HG03025 (cell line): ENCODE measurements around the gene MSL1.
A peak's percentile ranks its signal among the peaks of the same experiment; 100 is the strongest.

Experiments
- ATAC-seq: cut with Tn5 transposase; IDR thresholded peaks from one replicate; pipeline ENCODE4 v1.9.1; 2021; ENCODE audit warnings: mild to moderate bottlenecking, moderate library complexity; ENCODE audit not compliant: unreplicated experiment, low FRiP score

Gene MSL1

GRCh38 chr17:40090237-40091119 is 31.3 kb upstream of the MSL1 start:
- ATAC-seq: no peak

DNA sequence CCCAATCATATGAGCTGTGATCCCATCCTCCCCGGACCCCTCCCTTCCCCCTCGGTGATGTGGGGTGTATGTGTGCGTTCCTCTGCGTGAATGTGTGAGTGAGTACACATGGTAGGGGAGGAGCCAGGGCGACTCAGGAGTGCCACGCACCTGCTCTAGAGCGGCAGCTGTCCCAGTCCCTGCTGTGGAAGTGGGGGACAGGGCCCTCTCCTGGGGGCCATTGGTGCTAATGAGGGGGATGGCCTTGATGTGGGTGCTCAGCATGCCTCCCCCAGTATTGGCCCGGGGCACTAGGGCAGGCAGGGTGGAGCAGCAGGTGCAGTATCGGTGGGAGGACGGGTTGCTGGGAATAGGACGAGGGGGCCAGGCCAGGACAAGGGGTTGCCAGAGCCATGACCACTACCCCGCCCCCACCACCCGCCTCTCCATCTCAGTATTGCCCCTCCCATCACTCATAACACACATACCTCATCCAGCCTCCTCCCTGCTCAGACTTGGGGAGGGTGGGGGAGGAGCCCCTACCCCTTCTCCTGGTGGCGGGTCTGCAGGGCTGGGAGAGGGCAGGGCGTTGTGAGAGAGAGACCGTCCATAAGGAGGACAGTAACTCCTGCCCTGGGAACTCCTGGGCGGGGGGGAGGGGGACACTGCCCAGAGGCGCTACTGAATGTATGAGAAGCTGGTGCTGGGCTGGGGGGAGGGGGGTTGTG is 29.9 kb upstream of the MSL1 start:
- no peak for ATAC-seq

DNA sequence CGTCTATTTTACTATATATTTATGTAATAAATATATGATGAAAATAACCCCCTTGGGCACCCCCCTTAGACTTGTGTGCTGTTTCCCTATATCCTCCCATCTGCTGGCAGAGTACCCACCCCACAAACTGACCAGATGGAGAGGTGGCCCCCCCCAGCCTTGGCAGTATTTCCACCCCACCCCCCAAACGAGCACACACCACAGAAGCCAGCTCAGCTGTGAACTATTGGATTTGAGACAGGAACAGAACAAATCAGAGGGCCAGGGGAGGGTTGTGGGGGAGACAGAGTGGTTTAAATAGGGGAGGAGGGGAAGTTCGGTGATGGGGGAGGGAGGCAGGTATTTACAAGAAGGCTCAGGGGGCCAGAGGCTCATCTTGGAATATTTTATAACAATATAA is 29.2 kb upstream of the MSL1 start:
- ATAC-seq: no peak

DNA sequence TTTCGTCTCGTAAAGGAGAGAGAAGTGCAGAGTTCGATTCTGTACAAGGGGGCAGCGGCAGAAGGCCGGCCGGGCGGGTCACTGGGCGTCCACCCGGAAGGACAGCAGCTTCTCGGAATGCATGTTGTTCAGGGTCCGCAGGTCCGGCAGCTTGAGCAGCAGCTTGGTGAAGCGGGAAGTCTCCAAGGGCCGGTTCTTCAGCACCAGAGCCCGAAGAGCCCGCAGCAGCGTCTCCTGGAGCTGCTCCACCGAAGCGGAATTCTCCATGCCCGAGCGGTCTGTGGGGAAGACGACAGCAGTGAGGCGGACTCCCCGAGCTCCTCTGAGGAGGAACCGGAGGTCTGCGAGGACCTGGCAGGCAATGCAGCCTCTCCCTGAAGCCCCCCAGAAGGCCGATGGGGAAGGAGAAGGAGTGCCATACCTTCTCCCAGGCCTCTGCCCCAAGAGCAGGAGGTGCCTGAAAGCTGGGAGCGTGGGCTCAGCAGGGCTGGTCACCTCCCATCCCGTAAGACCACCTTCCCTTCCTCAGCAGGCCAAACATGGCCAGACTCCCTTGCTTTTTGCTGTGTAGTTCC is 28.7 kb upstream of the MSL1 start:
- ATAC-seq: no peak

- ATAC-seq: no peak
These were observed 28.1 kb upstream of the MSL1 start for GRCh38 chr17:40093580-40094201.

GRCh38 chr17:40094874-40095273 is 26.9 kb upstream of the MSL1 start:
- ATAC-seq: no peak

DNA sequence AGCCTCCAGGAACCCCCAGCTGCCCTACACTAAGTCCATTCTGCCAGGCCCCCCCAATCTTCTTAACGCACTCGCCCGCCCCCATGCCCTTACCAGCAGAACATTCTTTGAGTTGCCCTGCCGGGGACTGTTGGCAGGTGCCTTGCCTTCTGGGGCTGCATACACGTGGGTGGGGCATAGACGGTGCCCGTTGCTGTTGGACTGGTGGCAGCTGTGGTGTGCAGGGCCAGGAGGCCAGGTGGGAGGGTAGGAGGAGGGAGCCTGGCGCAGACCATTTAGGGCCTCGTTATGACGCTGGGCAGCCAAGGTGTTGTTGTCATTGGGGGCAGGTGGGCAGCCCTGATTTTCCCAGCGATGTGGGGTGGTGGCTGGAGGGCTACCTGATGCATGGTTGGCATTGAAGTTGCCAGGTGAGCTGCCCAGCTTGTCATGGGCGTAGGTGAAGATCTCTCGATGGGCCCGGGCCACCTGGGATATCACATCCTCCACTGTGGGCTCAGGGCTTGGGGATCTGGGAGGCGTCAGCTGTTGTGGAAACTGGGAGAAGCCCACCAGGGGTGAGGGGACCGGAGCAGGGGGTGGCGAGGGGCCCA is 26.3 kb upstream of the MSL1 start:
- no peak for ATAC-seq

DNA sequence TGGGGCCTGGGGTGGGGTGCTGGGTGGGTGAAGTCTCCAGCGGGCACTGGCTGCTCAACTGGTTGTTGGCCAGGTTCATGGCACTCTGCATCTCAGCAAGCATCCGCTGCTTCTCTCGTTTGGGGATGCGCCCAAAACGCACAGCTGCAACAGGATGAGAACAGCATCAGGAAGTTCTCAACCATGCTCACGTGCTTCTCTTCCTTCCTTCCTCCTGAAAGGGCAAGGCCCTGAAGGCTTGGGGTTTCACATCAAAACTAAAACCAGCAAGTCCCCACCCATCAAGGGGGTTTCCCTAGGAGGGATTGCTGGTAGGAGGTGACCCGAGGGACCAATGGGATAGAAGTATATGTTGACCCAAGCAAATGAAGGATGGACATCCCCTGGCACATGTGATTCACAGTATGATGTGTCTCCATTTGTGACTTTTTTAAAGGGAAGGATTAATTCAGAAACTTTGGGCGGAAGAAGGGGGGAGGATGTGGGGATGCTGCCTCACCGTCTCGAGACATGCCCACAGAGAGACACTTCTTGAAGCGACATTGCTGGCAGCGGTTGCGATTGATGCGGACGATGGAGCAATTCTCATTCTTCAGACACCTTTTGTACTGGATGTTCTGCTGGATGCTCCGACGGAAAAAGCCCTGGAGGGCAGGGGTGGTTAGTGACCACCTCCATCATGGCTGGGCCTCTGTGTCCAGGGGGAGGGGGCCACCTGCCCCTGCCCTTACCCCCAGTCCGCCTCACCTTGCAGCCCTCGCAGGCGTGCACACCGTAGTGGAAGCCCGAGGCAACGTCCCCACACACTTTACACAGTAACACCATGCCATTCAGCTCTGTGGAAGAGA is 25.6 kb upstream of the MSL1 start:
- peak; percentile 35 for ATAC-seq

- no peak for ATAC-seq
These were observed 24.7 kb upstream of the MSL1 start for GRCh38 chr17:40097087-40097486.

GRCh38 chr17:40097931-40098845 is 23.6 kb upstream of the MSL1 start:
- no peak for ATAC-seq

DNA sequence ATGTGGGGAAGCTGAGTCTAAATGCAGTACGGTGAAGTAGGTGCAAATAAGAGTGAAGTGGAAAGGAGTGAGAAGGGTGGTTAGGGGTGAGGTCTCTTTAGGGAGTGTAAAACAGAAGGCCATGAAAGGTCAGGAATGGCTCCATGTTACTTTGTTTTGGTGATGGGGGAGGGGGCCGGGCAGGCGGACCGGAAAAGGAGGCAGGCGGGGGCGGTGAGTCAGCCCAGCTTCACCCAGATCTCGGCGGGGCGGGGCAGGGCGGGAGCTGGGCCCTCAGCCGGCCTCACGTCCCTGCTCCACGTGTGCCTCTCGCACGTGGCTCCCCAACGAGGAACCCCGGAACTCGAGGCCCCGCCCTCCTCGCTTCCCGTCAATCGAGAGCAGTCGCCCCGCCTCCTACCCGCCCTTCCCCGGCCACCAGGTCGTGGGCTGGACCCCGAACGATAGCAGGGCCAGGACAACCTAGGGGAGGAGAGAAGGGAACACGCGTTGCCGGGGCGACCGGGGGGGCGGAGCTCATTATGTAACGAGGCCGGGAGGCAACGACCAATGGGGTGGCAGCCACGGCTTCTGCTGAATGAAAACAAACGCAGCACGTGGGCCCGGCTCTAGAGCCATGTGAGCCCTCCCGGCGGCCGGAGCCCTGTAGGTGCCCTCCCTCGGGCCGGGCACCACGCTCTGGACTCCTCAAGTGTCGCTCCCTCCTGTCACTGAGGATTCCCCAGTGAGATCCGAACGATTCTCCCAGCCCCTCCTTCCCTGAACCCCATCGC is 22.7 kb upstream of the MSL1 start:
- no peak for ATAC-seq

DNA sequence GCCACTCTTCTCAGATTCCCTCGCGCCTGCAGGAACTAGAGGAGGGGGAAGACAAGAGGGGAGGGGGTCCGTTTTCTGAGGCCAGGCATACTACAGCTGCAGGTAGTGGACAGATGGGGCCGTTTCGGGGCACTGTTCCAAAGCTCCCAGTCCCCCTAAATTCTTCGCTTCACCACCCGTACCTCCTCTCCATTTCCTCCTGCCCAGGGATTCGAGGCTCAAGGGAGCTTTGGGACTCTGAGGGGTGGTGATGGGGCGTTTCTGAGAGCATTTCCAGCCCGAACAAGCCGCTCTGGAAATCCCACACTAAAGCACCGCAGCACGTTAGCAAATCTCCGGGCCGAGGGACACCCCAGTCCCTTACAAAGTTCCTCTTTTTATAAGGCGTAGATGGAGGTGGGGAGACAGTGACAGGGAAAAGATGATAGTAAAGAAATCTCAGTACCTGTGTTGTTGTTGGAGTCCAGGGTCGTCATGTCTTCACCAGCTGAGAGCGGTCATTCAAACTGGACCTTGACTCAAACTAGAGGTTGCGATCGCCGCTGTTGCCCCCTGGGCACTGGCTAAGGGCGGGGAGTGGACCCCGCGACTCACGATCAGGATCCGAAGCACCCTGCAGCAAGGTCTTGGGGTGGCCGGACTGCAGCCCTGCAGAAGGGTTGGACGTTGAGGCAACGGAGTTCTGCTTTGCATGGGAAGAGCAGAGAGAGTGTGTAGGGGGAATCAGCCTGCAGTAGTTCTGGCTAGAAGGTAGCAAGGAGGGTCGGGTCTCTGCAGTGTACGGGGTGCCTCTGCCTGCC is 22.0 kb upstream of the MSL1 start:
- no peak for ATAC-seq

- no peak for ATAC-seq
These were observed 21.4 kb upstream of the MSL1 start, which contains the start of gene NR1D1 for GRCh38 chr17:40100419-40100668. Gene NR1D1, minus strand, starts transcription at chr17:40100589. Its CDS starts 495 bp downstream, at chr17:40100094.

DNA sequence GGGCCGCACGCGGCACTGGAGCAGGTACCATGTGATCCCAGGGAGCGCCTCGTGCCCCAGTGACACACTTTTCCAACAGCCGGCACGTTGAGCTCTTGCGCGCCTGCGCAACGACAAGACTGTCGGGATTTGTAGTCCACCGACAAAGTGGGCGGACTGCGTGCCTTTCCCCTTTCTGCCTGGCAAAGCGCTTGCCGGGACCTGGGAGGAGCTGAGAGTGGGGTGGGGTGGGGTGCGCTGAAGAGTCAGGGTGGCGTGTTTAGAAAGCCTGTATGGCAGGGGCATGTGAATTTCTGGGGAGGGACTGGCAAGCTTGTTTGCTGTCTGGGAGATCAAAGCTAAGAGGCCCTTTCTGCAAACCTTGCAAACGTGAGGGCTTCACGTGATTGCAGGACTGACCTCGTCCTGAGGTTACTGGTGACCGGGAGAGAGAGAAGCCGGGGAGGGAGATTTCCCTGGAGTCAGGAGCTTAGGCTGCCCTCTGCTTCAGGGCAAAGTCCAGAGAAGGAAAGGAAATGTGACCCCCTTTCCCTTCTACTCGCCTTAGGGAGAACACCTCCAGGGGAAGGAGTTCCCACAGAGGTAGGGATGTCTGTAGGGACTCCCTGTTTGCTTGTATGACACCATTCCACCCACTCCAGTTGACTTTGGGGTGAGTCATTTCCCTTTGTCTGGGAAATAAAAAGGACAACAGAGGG is 21.0 kb upstream of the MSL1 start:
- ATAC-seq: no peak

GRCh38 chr17:40101367-40102210 is 20.2 kb upstream of the MSL1 start:
- no peak for ATAC-seq

GRCh38 chr17:40103071-40103661 is 18.6 kb upstream of the MSL1 start:
- no peak for ATAC-seq
